ENCODE measurements around the gene CEACAM5.

CEACAM5 gene

DNA sequence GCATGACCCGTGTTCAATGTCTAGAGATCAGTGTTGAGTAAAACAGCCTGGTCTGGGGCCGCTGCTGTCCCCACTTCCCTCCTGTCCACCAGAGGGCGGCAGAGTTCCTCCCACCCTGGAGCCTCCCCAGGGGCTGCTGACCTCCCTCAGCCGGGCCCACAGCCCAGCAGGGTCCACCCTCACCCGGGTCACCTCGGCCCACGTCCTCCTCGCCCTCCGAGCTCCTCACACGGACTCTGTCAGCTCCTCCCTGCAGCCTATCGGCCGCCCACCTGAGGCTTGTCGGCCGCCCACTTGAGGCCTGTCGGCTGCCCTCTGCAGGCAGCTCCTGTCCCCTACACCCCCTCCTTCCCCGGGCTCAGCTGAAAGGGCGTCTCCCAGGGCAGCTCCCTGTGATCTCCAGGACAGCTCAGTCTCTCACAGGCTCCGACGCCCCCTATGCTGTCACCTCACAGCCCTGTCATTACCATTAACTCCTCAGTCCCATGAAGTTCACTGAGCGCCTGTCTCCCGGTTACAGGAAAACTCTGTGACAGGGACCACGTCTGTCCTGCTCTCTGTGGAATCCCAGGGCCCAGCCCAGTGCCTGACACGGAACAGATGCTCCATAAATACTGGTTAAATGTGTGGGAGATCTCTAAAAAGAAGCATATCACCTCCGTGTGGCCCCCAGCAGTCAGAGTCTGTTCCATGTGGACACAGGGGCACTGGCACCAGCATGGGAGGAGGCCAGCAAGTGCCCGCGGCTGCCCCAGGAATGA, 1.5 kb upstream of the CEACAM5 start (continued):
- TF ChIP-seq, protein P1, sequence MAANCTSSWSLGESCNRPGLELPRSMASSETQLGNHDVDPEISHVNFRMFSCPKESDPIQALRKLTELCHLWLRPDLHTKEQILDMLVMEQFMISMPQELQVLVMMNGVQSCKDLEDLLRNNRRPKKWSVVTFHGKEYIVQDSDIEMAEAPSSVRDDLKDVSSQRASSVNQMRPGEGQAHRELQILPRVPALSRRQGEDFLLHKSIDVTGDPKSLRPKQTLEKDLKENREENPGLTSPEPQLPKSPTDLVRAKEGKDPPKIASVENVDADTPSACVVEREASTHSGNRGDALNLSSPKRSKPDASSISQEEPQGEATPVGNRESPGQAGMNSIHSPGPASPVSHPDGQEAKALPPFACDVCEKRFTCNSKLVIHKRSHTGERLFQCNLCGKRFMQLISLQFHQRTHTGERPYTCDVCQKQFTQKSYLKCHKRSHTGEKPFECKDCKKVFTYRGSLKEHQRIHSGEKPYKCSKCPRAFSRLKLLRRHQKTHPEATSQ (tag by site-specific recombination; IDR thresholded peaks at IDR 0.05): peak; percentile 43; the same call in 1 of the 2 replicates
- peak; percentile 100 for TF ChIP-seq ZNF561 (tag by site-specific recombination; IDR thresholded peaks at IDR 0.05; ENCODE audit: borderline replicate concordance)
- no peak for TF ChIP-seq ZBTB1 (tag by site-specific recombination; IDR thresholded peaks at IDR 0.05)
- TF ChIP-seq, protein P2, sequence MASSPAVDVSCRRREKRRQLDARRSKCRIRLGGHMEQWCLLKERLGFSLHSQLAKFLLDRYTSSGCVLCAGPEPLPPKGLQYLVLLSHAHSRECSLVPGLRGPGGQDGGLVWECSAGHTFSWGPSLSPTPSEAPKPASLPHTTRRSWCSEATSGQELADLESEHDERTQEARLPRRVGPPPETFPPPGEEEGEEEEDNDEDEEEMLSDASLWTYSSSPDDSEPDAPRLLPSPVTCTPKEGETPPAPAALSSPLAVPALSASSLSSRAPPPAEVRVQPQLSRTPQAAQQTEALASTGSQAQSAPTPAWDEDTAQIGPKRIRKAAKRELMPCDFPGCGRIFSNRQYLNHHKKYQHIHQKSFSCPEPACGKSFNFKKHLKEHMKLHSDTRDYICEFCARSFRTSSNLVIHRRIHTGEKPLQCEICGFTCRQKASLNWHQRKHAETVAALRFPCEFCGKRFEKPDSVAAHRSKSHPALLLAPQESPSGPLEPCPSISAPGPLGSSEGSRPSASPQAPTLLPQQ (tag by site-specific recombination; IDR thresholded peaks at IDR 0.05): peak; percentile 98
- 0 out of 2 replicates have a peak, but pooled peaks have one; percentile 39 for TF ChIP-seq ZNF76 (tag by site-specific recombination; IDR thresholded peaks at IDR 0.05; ENCODE audit: borderline replicate concordance, low read depth)
- TF ChIP-seq ZNF621 (tag by site-specific recombination; IDR thresholded peaks at IDR 0.05): no peak
- no peak for TF ChIP-seq ZNF311 (tag by site-specific recombination; IDR thresholded peaks at IDR 0.05; ENCODE audit: borderline replicate concordance)
- TF ChIP-seq ZFP3 (tag by site-specific recombination; IDR thresholded peaks at IDR 0.05; ENCODE audit: low read depth): no peak
- TF ChIP-seq KLF10 (tag by site-specific recombination; IDR thresholded peaks at IDR 0.05): no peak
- TF ChIP-seq ZNF169 (tag by site-specific recombination; IDR thresholded peaks at IDR 0.05): no peak
- TF ChIP-seq, protein P3, sequence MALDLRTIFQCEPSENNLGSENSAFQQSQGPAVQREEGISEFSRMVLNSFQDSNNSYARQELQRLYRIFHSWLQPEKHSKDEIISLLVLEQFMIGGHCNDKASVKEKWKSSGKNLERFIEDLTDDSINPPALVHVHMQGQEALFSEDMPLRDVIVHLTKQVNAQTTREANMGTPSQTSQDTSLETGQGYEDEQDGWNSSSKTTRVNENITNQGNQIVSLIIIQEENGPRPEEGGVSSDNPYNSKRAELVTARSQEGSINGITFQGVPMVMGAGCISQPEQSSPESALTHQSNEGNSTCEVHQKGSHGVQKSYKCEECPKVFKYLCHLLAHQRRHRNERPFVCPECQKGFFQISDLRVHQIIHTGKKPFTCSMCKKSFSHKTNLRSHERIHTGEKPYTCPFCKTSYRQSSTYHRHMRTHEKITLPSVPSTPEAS (tag by site-specific recombination; IDR thresholded peaks at IDR 0.05): peak; percentile 45
- TF ChIP-seq, protein P4, sequence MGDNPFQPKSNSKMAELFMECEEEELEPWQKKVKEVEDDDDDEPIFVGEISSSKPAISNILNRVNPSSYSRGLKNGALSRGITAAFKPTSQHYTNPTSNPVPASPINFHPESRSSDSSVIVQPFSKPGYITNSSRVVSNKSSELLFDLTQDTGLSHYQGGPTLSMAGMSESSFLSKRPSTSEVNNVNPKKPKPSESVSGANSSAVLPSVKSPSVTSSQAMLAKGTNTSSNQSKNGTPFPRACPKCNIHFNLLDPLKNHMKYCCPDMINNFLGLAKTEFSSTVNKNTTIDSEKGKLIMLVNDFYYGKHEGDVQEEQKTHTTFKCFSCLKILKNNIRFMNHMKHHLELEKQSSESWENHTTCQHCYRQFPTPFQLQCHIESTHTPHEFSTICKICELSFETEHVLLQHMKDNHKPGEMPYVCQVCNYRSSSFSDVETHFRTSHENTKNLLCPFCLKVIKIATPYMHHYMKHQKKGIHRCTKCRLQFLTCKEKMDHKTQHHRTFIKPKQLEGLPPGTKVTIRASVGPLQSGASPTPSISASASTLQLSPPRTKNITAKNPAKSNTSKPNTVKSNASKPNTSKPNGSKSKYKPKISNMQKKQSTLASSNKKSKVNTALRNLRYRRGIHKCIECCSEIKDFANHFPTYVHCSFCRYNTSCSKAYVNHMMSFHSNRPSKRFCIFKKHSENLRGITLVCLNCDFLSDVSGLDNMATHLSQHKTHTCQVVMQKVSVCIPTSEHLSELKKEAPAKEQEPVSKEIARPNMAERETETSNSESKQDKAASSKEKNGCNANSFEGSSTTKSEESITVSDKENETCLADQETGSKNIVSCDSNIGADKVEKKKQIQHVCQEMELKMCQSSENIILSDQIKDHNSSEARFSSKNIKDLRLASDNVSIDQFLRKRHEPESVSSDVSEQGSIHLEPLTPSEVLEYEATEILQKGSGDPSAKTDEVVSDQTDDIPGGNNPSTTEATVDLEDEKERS (tag by site-specific recombination; IDR thresholded peaks at IDR 0.05): peak; percentile 92; the same call in 1 of the 2 replicates
- peak; percentile 82; the same call in 1 of the 2 replicates for TF ChIP-seq ZNF391 (tag by site-specific recombination; IDR thresholded peaks at IDR 0.05; ENCODE audit: borderline replicate concordance, low read depth)
- TF ChIP-seq ZNF600 (tag by site-specific recombination; IDR thresholded peaks at IDR 0.05): peak; percentile 62
- TF ChIP-seq, protein P5, sequence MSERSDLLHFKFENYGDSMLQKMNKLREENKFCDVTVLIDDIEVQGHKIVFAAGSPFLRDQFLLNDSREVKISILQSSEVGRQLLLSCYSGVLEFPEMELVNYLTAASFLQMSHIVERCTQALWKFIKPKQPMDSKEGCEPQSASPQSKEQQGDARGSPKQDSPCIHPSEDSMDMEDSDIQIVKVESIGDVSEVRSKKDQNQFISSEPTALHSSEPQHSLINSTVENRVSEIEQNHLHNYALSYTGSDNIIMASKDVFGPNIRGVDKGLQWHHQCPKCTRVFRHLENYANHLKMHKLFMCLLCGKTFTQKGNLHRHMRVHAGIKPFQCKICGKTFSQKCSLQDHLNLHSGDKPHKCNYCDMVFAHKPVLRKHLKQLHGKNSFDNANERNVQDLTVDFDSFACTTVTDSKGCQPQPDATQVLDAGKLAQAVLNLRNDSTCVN (tag by site-specific recombination; optimal IDR thresholded peaks at IDR 0.05): peak; percentile 26

DNA sequence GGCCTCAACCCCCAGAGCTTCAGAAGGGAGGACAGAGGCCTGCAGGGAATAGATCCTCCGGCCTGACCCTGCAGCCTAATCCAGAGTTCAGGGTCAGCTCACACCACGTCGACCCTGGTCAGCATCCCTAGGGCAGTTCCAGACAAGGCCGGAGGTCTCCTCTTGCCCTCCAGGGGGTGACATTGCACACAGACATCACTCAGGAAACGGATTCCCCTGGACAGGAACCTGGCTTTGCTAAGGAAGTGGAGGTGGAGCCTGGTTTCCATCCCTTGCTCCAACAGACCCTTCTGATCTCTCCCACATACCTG, 969 bp upstream of the CEACAM5 start:
- H3K4me3 ChIP-seq (ENCODE audit: low read depth, low read length): no peak overlapping the region
- H3K36me3 ChIP-seq (ENCODE audit: control insufficient read depth in 2 of 2, insufficient read depth in 1 of 2, low read length in 2 of 2): no peaks in the 10 kb centered on the region
- no peaks in the 10 kb centered on the region for H3K9me3 ChIP-seq (ENCODE audit: control insufficient read depth, insufficient read depth, low read depth, low read length)
- ChIA-PET CTCF (interaction anchor here (0.5 to 5.3 kb wide), 83 partner anchors 10 to 1549 kb away, joined by 3 to 121 read pairs (median 6); partner anchors contain the start of genes CEACAM3, CEACAM6, CEACAM7 and DMAC2), POLR2A (no interaction called here)
- H3K4me1 ChIP-seq (ENCODE audit: control insufficient read depth, insufficient read depth, low read length): no peaks in the 10 kb centered on the region
- H3K27ac ChIP-seq (ENCODE audit: extremely low read depth, low read depth, low read length): no peak overlapping the region
- TF ChIP-seq ZNF2 (tag by site-specific recombination; IDR thresholded peaks at IDR 0.05): no peak
- TF ChIP-seq TCF7L2 (IDR thresholded peaks at IDR 0.05; ENCODE audit: borderline replicate concordance, low read depth, low read length): no peak
- TF ChIP-seq ZSCAN30 (tag by site-specific recombination; IDR thresholded peaks at IDR 0.05): no peak
- TF ChIP-seq, protein P6, sequence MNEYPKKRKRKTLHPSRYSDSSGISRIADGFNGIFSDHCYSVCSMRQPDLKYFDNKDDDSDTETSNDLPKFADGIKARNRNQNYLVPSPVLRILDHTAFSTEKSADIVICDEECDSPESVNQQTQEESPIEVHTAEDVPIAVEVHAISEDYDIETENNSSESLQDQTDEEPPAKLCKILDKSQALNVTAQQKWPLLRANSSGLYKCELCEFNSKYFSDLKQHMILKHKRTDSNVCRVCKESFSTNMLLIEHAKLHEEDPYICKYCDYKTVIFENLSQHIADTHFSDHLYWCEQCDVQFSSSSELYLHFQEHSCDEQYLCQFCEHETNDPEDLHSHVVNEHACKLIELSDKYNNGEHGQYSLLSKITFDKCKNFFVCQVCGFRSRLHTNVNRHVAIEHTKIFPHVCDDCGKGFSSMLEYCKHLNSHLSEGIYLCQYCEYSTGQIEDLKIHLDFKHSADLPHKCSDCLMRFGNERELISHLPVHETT (tag by site-specific recombination; IDR thresholded peaks at IDR 0.05): no peak
- TF ChIP-seq ZNF548 (tag by site-specific recombination; IDR thresholded peaks at IDR 0.05): no peak
- no peak for TF ChIP-seq KLF10 (tag by site-specific recombination; IDR thresholded peaks at IDR 0.05)
- no peak for TF ChIP-seq ZNF660 (tag by site-specific recombination; IDR thresholded peaks at IDR 0.05)
- no peak for TF ChIP-seq ZNF221 (tag by site-specific recombination; IDR thresholded peaks at IDR 0.05; ENCODE audit: borderline replicate concordance)
- no peak for TF ChIP-seq ZNF514 (tag by site-specific recombination; IDR thresholded peaks at IDR 0.05)
- TF ChIP-seq ZNF560 (tag by site-specific recombination; IDR thresholded peaks at IDR 0.05; ENCODE audit: borderline replicate concordance): no peak
- TF ChIP-seq ZNF433 (tag by site-specific recombination; IDR thresholded peaks at IDR 0.05; ENCODE audit: low read depth): no peak
- TF ChIP-seq SCRT1 (tag by site-specific recombination; IDR thresholded peaks at IDR 0.05; ENCODE audit: borderline replicate concordance): no peak
- no peak for TF ChIP-seq ZNF626 (tag by site-specific recombination; IDR thresholded peaks at IDR 0.05)

Data from HEK293 (cell line).